UCSD-AML1 (cell line): ENCODE results near the gene CRISPLD2.
A peak's percentile ranks its signal among the peaks of the same experiment; 100 is the strongest.

Experiments used
- DNase-seq: peaks from one replicate; lab custom pipeline; 2025; ENCODE audit not compliant: unreplicated experiment; lab: John Stamatoyannopoulos, UW

Gene CRISPLD2

DNA sequence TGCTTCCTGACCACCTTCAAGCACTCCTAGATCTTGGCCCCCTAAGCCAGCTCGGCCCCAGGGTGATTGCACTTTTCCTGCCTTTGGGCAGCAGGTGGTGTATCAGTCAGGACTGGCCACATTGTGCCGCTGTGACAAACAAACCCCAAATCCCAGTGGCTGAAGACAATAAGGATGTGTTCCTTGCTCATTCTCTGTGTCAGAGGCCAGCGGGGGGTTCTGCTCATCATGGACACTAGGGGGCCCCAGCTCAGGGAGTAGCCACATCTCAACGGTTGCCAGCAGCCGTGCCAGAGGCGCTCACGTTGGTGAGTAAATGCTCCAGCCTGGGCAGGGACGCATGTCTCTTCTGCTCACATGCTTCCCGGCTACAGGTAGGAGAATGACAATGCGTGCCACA is 131.1 kb downstream of the CRISPLD2 start:
- peak; percentile 55 for DNase-seq

DNA sequence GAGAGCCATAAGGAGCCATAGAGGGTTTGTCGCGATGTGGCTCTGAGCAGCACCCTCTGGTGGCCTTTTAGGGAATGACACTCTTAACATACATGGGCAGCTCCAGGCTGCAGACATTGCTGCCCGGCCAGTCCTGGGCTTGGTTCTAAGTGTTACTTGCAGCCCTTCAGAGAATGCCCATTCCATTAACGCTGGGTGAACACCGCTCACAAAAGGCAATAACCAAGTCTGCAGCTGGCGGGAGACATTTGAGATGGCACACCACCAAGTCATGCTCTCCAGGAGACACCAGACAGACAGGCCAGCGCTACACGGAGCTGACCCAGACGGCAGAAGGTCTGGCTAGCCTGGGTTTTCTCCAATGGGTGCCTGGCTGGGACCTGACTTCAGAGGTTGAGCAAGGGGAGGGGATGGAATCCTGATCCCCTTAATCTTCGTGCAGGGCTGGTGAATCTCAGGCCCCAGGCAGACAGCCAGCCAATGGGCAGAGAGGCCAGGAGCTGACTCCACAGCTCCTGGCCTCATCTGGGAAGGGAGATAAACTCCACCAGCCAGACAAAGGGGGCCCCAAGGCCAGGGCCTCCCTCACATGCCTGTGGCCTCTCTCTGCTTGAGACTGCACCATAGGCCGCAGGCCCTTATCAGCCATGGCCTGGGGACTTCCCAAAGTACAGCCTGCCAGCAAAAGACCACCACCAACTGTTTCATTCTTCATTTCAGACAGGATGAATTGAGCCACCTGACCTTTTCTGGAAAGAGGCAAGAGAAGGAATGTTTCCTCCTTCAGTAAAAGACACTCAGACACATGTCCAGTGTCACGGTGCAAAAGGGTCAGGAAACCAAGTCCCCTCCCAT is 132.8 kb downstream of the CRISPLD2 start:
- peak; percentile 65 for DNase-seq

DNA sequence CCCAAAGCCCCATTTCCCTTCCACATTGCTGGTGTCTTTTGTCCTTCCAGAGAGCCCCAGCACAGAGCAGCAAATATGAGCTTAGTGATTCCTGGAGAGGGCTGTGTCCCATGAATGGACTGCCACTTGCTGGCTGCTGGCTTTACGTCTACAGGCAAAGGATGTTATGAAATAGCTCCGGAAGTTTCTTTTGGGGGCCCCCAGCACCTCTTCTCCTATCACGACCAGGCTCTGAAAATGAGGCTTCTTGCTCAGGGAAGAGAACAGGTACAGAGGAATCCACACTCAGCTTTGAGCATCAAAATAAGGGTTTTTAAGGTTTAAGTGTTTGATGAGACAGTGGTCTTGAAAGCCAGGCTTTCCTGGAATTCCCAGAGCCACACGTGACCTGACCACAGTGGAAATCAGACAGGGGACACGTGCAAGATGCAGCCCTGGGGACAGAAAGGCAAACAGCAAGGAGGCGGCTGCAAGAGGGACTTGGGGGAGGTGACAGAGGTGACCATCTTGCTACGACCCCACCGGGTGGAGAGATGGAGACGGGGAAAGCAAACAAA is 133.5 kb downstream of the CRISPLD2 start:
- no peak for DNase-seq

DNA sequence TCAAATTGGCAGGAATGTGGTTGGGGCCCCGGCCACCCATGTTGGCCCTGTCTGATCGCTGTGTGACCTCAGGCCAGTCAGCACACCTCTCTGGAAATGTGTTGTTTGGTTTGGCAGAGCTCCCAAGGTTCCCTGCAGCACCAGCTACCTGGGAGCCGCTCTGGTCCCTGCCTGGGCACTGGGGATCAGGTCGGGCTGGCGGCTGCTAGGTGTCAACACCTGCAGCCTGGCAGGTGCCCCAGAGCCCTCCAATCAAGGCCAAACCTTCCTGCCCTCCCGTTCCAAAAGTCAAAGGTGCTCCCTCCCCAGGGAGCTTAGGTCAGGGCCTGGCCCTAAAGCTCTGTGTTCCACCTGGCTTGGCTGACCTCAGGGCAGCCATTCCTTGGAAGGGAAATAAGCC is 135.6 kb downstream of the CRISPLD2 start:
- no peak for DNase-seq

DNA sequence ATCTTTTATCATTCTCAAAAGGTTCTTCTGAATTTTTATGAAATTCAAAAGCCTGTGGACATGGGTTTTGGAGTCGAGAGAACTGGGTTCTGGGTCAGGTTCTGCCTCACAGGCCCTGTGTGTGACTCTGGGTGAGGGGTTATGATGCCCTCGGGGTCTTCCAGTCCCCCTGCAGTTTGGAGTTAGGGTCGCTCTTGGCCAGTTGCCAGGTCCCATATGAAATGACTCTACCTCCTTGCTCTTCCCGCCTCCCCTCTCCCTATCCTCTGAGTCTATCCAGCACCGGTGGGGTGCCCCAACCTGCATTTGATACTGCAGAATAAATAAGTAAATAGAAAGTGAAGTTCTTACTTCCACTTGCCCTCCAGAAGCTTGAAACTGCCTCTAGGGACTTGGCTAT is 137.4 kb downstream of the CRISPLD2 start:
- no peak for DNase-seq

DNA sequence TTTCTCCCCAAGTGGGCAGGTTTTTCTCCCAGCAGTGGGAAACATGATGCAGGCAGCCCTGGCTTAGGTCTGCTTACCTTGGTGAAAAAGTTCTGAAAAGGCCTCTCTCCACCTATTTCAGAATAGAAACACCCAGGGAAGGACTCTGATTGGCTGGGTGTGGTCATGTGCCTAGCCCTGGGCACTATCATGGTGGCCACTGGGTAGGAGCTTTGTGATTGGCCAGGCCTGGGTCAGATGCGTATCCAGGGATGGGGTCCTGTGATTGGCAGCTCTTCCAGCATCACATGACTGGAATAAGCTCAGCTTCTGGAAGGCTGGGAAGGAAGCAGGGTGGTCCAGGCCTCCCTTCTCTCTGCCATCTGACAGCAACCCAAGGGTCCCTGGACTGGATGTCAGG is 138.0 kb downstream of the CRISPLD2 start:
- DNase-seq = no peak
